Chondrocyte (in vitro differentiated cells): ENCODE measurements around the gene MYO1G. TPM values are rescaled to one million over a fixed set of nuclear protein-coding genes. Genes with fewer than 3 reads are reported as not detected.
A peak's percentile ranks its signal among the peaks of the same experiment; 100 is the strongest.

Experiments used
- DNase-seq: peaks from one replicate; pipeline ENCODE4 v3.0.0; 2021; ENCODE audit warnings: mixed read lengths, low spot score
- H3K27ac Mint-ChIP-seq: one replicate; pipeline ENCODE4 v1.8.0; 2021; ENCODE audit warnings: mild to moderate bottlenecking, moderate library complexity, mixed read lengths; ENCODE audit not compliant: unreplicated experiment
- H3K27me3 Mint-ChIP-seq: 2 replicates; pipeline ENCODE4 v1.8.0; 2021; ENCODE audit warnings: low read depth, mixed read lengths
- H3K36me3 Mint-ChIP-seq: 2 replicates; pipeline ENCODE4 v1.8.0; 2021; ENCODE audit warnings: low read depth, mixed read lengths
- H3K4me1 Mint-ChIP-seq: 2 replicates; pipeline ENCODE4 v1.8.0; 2021; ENCODE audit warnings: low read depth, mild to moderate bottlenecking, mixed read lengths
- H3K4me3 Mint-ChIP-seq: one replicate; pipeline ENCODE4 v1.8.0; 2021; ENCODE audit warnings: mild to moderate bottlenecking, moderate library complexity, mixed read lengths; ENCODE audit not compliant: unreplicated experiment
- H3K9me3 Mint-ChIP-seq: 2 replicates; pipeline ENCODE4 v1.8.0; 2021; ENCODE audit warnings: low read depth, mixed read lengths
- CTCF ChIP-seq: fragments of 200-600 bp; sonication (generic); IDR thresholded peaks from 2 replicates; pipeline ENCODE4 v1.5.0; 2021; ENCODE audit warnings: antibody characterized with exemption, mild to moderate bottlenecking, moderate library complexity
- total RNA-seq: library from RNA; stranded (reverse); gene quantifications from 3 replicates; pipeline ENCODE4 v1.2.1, GENCODE V29; 2021

The MYO1G gene
- total RNA-seq, 1 donor from 2014 or later: 0.05 TPM

GRCh38 chr7:45001138-45001694, 22.4 kb upstream of the MYO1G start:
- no peaks in the 10 kb centered on the region for H3K9me3 Mint-ChIP-seq
- no peak for TF ChIP-seq CTCF
- H3K36me3 Mint-ChIP-seq: no peaks in the 10 kb centered on the region
- DNase-seq: no peak
- H3K27me3 Mint-ChIP-seq: no peaks in the 10 kb centered on the region
- H3K4me1 Mint-ChIP-seq: peaks cover 16% of the 10 kb centered on the region
- peak overlapping the region; percentile 85 for H3K27ac Mint-ChIP-seq
- peak overlapping the region; percentile 90 for H3K4me3 Mint-ChIP-seq

DNA sequence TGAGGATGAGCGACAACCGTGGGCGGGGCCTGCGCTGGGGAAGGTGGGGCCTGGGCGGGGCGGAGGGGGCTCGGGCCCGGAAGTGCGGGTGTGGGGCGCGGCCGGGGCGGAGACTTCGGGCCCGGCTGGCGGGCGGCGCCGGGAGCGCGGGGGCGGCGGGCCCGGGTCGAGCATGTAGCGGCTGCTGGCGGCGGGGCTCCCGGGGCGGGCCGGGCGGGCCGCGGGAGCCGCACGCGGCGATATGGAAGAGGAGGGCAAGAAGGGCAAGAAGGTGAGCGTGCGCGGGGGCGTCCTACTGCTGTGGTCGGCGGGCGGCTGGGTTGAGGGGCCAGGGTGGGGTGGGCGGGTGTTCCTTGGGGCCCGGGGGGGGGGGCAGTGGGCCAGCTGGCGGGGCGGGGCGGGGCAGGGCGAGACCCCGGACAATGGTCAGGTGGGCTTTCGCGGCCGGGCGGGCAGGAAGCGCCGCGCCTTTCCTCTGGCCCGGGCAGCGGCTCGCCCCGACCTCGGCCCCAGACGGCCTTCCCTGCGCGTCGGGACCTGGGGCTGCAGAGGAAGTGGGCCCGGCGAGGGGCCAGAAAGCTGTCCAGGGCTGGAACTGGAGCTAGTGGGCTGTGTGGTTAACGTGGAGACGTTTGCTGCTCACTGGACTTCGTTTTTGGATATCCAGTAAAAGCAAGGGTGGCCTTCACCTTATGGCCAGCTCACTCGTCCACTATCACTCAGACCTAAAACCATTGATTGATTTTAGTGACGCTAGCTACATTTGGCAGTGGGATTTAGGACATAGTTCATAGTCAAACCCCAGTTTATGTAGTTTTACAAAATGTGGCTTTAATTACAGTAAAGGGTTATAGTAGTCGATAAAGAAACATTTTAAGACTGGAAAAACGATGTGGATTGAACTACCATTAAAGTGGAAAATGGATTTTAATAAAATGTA, 21.5 kb upstream of the MYO1G start, which contains the start of gene CCM2:
Gene CCM2, plus strand, starts transcription at position 109 of the 940 bp plus-strand sequence. Its CDS starts 133 bp downstream, at position 242.
- H3K9me3 Mint-ChIP-seq: no peaks in the 10 kb centered on the region
- peaks cover 16% of the 10 kb centered on the region for H3K4me1 Mint-ChIP-seq
- no peaks in the 10 kb centered on the region for H3K36me3 Mint-ChIP-seq
- H3K27me3 Mint-ChIP-seq: no peaks in the 10 kb centered on the region
- H3K27ac Mint-ChIP-seq: peak within 1 kb of the TSS; percentile 95
- peak within 1 kb of the TSS; percentile 90 for H3K4me3 Mint-ChIP-seq
- no peak for TF ChIP-seq CTCF
- no peak for DNase-seq

- H3K4me3 Mint-ChIP-seq: peak overlapping the region; percentile 90
- no peaks in the 10 kb centered on the region for H3K9me3 Mint-ChIP-seq
- H3K4me1 Mint-ChIP-seq: peaks cover 16% of the 10 kb centered on the region
- peak overlapping the region; percentile 95 for H3K27ac Mint-ChIP-seq
- H3K27me3 Mint-ChIP-seq: no peaks in the 10 kb centered on the region
- TF ChIP-seq CTCF: peak; percentile 55
- DNase-seq: peak; percentile 100
- no peaks in the 10 kb centered on the region for H3K36me3 Mint-ChIP-seq
Measured at GRCh38 chr7:44999245-45000092, 20.7 kb upstream of the MYO1G start.

DNA sequence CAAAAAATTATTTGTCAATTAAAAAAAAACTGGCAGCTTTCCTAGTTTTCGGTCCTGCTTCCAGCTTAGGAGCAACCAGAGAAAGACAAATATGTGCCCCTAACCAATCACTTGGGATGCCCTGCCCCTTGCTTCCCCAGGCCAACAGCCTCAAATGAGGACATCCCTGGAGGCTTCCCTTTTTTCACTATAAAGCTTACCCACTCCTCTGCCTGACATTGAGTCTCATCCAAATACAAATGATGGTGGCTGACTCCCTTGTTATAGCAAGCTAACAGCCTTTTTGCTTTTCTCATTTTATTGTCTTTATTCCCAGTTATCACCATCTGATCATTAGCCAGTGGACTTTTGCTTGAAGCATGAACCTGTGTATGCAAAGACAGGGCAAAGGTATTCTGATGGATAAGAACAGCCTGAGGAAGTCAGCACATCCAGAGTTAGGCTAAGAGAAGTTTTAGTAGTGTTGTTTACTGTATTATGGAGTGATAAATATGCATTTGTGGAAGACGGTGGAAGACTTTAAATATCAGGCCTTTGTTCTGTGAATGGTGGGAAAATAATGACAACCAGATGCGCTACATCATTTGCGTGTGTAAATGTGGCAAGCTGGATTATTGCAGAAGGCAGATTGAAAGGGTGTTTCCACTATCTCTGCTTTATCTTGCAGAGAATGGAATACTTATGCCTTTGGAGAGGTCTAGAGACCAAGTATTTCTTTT, 19.5 kb upstream of the MYO1G start:
- Mint-ChIP-seq H3K9me3 (no peaks in the 10 kb centered on the region), H3K4me1 (peaks cover 14% of the 10 kb centered on the region), H3K4me3 (peak overlapping the region; percentile 90), H3K27ac (peak overlapping the region; percentile 86), H3K27me3 (no peaks in the 10 kb centered on the region), H3K36me3 (no peaks in the 10 kb centered on the region)
- no peak for DNase-seq
- TF ChIP-seq CTCF: no peak
